ENCODE data around the gene CHRND.

GRCh38 chr2:232506709-232507108 lies 19.3 kb upstream of the CHRND start:
- TF ChIP-seq EZH2 (IDR thresholded peaks at IDR 0.05; ENCODE audit: low read depth, low read length, severe bottlenecking) (no peak), CHD2 (IDR thresholded peaks at IDR 0.05; ENCODE audit: low read length) (no peak), POLR2A (IDR thresholded peaks at IDR 0.05; ENCODE audit: control extremely low read depth in 1 of 2, low read depth in 2 of 2, low read length in 2 of 2) (no peak), GABPA (IDR thresholded peaks at IDR 0.05; ENCODE audit: borderline replicate concordance, insufficient read depth, low read length) (no peak), ZNF274 (IDR thresholded peaks at IDR 0.05; ENCODE audit: borderline replicate concordance, extremely low read depth, low read length) (no peak), TAF7 (optimal IDR thresholded peaks at IDR 0.05; ENCODE audit: borderline replicate concordance, low read depth, low read length) (no peak), ASH2L (IDR thresholded peaks at IDR 0.05; ENCODE audit: low read length) (no peak), KDM1A (IDR thresholded peaks at IDR 0.05; ENCODE audit: borderline replicate concordance, low read length) (no peak), EP300 (IDR thresholded peaks at IDR 0.05; ENCODE audit: borderline replicate concordance in 1 of 2, low read depth in 2 of 2, low read length in 2 of 2) (no peak), POLR2AphosphoS5 (IDR thresholded peaks at IDR 0.05; ENCODE audit: low read depth, low read length) (no peak)
- TF ChIP-seq, protein P1, sequence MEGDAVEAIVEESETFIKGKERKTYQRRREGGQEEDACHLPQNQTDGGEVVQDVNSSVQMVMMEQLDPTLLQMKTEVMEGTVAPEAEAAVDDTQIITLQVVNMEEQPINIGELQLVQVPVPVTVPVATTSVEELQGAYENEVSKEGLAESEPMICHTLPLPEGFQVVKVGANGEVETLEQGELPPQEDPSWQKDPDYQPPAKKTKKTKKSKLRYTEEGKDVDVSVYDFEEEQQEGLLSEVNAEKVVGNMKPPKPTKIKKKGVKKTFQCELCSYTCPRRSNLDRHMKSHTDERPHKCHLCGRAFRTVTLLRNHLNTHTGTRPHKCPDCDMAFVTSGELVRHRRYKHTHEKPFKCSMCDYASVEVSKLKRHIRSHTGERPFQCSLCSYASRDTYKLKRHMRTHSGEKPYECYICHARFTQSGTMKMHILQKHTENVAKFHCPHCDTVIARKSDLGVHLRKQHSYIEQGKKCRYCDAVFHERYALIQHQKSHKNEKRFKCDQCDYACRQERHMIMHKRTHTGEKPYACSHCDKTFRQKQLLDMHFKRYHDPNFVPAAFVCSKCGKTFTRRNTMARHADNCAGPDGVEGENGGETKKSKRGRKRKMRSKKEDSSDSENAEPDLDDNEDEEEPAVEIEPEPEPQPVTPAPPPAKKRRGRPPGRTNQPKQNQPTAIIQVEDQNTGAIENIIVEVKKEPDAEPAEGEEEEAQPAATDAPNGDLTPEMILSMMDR (IDR thresholded peaks at IDR 0.05; ENCODE audit: control extremely low read depth in 1 of 3, insufficient read depth in 1 of 3, low read depth in 1 of 3, low read length in 3 of 3) = no peak
